Stomach (tissue), 9 donors: Measurements from ENCODE around the gene PDE8B. TPM values are rescaled to one million over a fixed set of nuclear protein-coding genes. Genes with fewer than 3 reads are reported as not detected.

ENCODE experiments used
- DNase-seq, 2 donors: peaks; one replicate each; pipeline versions ENCODE4 v3.0.0 to v3.0.0-alpha.2; 2013 to 2019
- H3K27ac ChIP-seq, 5 donors: fragments of 200-600 bp in 4 of 5; sonication (generic) in 4 of 5; one replicate each; pipeline ENCODE4 v1.5.1; 2013 to 2019; ENCODE audit warnings: mild to moderate bottlenecking in 1 of 5, moderate library complexity in 1 of 5
- H3K27me3 ChIP-seq, 3 donors: fragments of 200-600 bp; sonication (generic); one replicate each; pipeline ENCODE4 v1.5.1; 2017 to 2019; ENCODE audit warnings: mixed run types in 1 of 3
- H3K36me3 ChIP-seq, 4 donors: fragments of 200-600 bp; sonication (generic); 1 replicate in 3 of 4; 2 replicates in 1 of 4; pipeline ENCODE4 v1.5.1; 2016 to 2019
- H3K4me1 ChIP-seq, 4 donors: fragments of 200-600 bp; sonication (generic); one replicate each; pipeline ENCODE4 v1.5.1; 2016 to 2019
- H3K4me3 ChIP-seq, 4 donors: fragments of 200-600 bp; sonication (generic) in 3 of 4; one replicate each; pipeline ENCODE4 v1.5.1; 2016 to 2019; ENCODE audit warnings: mild to moderate bottlenecking in 1 of 4
- H3K9me3 ChIP-seq, 4 donors: fragments of 200-600 bp; sonication (generic); one replicate each; pipeline ENCODE4 v1.5.1; 2016 to 2019
- EP300 ChIP-seq: sonication (generic); formaldehyde crosslinking; IDR thresholded peaks from one replicate; pipeline ENCODE4 v1.6.1; 2017; ENCODE audit warnings: antibody characterized with exemption
- POLR2A ChIP-seq, 4 donors: fragments of 450-650 bp; IDR thresholded peaks; one replicate each; pipeline ENCODE4 v1.6.1; 2016; ENCODE audit warnings: antibody characterized with exemption in 4 of 4, control low read depth in 2 of 4, mild to moderate bottlenecking in 1 of 4, moderate library complexity in 1 of 4
- POLR2AphosphoS5 ChIP-seq, 3 donors: sonication (generic); formaldehyde crosslinking; IDR thresholded peaks; one replicate each; pipeline ENCODE4 v1.6.1; 2016; ENCODE audit warnings: antibody characterized with exemption in 3 of 3
- WGBS, 5 donors: extraction: QIAGEN DNeasy Blood & Tissue Kit in 3 of 5; methylation state at CpG; one replicate each; pipeline versions ENCODE4 v1.1.5 to v1.1.7; 2013 to 2018; 5-methylcytosine and 5-hydroxymethylcytosine counted together
- intact Hi-C: fragments of 100-400 bp; cut with DNase I; formaldehyde crosslinking; loops from one replicate; pipeline ENCODE4 v1.15.1; 2023; ENCODE audit warnings: low total_unique reads
- polyA plus RNA-seq, 3 donors: library from polyadenylated mRNA; stranded (reverse); fragments of 200-250 nt; gene quantifications; one replicate each; pipeline ENCODE4 v1.2.3, GENCODE V29; 2013
- total RNA-seq, 5 donors: library from RNA; depleted of rRNA; stranded (reverse); fragments of >200 nt; gene quantifications; one replicate each; pipeline versions ENCODE4 v1.1.0 to v1.2.3, GENCODE V29; 2014 to 2016
- TF ChIP-seq, protein P1 (sequence below), 7 experiments: fragments of 450-650 bp in 4 of 7; fragments of 200-600 bp in 3 of 7; sonication (generic) in 3 of 7; IDR thresholded peaks; one replicate each; pipeline ENCODE4 v1.5.1; 2016 to 2019; ENCODE audit warnings: antibody characterized with exemption in 7 of 7, control low read depth in 2 of 7, mild to moderate bottlenecking in 1 of 7
- donor health status: healthy with polysubstance abuse.
- donor health status: Bipolar disorder and iron deficiency.
- donor health status: healthy.

The PDE8B gene
- total and polyA plus RNA-seq, 8 donors, result 0.56 to 243 (median 3.5) TPM; not detected in 1

DNA sequence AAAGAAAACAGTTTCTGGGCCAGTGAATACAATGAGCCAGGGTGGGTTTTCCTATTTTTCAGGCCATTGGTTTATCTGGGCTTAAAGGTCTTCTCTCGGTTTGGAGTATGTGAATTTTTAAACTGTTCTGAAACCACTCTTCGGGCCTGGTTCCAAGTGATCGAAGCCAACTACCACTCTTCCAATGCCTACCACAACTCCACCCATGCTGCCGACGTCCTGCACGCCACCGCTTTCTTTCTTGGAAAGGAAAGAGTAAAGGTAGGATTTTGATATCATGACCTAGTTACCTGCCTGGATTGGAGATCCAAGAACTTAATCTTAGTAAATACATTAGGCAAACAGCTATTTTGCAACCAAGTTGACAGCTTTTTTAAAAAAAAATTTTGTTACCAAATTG is 202.6 kb downstream of the PDE8B start:
- intact Hi-C loops, result no loop called here
- Histone ChIP-seq H3K9me3 (no peaks in the 10 kb centered on the region), H3K4me1 (peaks cover 0 to 10% (median 0%) of the 10 kb centered on the region in 4 donors), H3K4me3 (no peak overlapping the region), H3K27me3 (no peaks in the 10 kb centered on the region), H3K36me3 (peaks cover 0 to 3% (median 0%) of the 10 kb centered on the region in 4 donors), H3K27ac (no peak overlapping the region)
- no peak for DNase-seq
- 65 to 94% (median 71%) methylated on average over 7 of the region's 7 CpGs for WGBS, 5 donors
- no peak for TF ChIP-seq POLR2AphosphoS5 (IDR thresholded peaks at IDR 0.05)
- TF ChIP-seq POLR2A (IDR thresholded peaks at IDR 0.05), result no peak
- TF ChIP-seq EP300, result no peak
- TF ChIP-seq, protein P1, sequence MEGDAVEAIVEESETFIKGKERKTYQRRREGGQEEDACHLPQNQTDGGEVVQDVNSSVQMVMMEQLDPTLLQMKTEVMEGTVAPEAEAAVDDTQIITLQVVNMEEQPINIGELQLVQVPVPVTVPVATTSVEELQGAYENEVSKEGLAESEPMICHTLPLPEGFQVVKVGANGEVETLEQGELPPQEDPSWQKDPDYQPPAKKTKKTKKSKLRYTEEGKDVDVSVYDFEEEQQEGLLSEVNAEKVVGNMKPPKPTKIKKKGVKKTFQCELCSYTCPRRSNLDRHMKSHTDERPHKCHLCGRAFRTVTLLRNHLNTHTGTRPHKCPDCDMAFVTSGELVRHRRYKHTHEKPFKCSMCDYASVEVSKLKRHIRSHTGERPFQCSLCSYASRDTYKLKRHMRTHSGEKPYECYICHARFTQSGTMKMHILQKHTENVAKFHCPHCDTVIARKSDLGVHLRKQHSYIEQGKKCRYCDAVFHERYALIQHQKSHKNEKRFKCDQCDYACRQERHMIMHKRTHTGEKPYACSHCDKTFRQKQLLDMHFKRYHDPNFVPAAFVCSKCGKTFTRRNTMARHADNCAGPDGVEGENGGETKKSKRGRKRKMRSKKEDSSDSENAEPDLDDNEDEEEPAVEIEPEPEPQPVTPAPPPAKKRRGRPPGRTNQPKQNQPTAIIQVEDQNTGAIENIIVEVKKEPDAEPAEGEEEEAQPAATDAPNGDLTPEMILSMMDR (IDR thresholded peaks at IDR 0.05), result no peak

DNA sequence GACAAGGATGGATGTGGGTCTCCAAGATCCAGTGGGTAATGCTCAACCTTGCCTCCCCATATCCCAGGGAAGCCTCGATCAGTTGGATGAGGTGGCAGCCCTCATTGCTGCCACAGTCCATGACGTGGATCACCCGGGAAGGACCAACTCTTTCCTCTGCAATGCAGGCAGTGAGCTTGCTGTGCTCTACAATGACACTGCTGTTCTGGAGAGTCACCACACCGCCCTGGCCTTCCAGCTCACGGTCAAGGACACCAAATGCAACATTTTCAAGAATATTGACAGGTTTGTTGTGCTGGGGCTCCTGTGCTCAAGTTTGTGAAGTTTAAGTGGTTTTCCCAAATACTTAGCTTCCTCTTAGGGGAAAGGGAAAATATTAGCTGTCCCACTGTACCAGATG is 207.7 kb downstream of the PDE8B start:
- H3K36me3 ChIP-seq, result peaks cover 0 to 16% (median 0%) of the 10 kb centered on the region in 4 donors

DNA sequence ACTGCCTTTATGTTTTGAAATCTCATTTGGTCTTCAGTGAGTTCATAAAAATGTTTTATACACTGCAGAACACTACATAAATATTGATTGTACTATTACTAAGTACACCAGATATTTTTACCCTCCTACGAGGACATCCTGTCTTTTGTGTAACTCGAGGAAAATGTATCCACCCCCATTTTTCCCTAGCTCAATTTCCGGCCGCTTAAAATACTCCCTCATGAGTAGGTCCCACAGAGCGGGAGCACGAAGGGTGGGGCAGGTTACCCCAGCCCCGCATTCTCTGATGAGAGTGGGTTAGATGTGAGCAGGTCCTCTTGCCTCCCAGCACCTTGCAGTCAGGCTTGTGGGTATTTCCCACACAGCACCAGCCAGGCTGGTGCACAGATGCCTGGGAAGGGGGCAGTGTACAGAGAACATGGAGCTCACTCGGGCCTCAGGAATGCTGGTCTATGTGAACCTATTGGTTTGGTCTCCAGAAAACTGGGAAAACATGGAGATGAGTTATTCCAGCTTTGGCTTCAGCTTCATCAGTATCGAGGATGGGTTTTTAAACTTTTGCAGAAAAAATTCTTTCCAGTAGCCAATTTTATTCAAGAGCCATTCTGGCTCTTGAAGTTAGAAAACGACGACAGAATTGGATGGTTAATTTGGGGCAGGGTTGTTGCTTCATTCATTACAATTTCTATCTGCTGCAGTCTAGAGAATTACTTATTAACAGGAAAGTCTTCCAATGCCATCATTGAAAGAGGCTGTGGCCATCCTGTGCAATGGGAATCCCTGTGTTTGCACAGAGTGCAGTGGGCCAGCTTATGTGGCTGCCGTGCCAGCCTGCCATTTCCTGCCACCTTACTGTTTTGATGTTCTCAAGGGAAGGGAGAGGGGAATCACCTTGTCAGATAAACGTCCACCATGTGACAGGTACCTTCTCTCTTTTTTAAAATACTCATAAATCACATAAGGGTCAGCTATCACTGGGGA is 208.4 kb downstream of the PDE8B start:
- H3K9me3 ChIP-seq, result no peaks in the 10 kb centered on the region
- no peak for DNase-seq
- WGBS, 5 donors, result 50 to 72% (median 63%) methylated on average over 13 of the region's 13 CpGs
- intact Hi-C loops, result no loop called here
- TF ChIP-seq POLR2AphosphoS5 (IDR thresholded peaks at IDR 0.05) (no peak), EP300 (no peak), POLR2A (IDR thresholded peaks at IDR 0.05) (no peak)
- TF ChIP-seq, protein P1 (IDR thresholded peaks at IDR 0.05), result no peak
- no peaks in the 10 kb centered on the region for H3K4me1 ChIP-seq
- H3K36me3 ChIP-seq, result peaks cover 0 to 16% (median 0%) of the 10 kb centered on the region in 4 donors
- no peaks in the 10 kb centered on the region for H3K27me3 ChIP-seq
- no peak overlapping the region for H3K4me3 ChIP-seq
- H3K27ac ChIP-seq, result no peak overlapping the region

More for the DNA sequence above, 207.7 kb downstream of the PDE8B start:
- Histone ChIP-seq H3K4me3 (no peak overlapping the region), H3K4me1 (no peaks in the 10 kb centered on the region), H3K27me3 (no peaks in the 10 kb centered on the region), H3K27ac (no peak overlapping the region), H3K9me3 (no peaks in the 10 kb centered on the region)
- WGBS, 5 donors, result 73 to 87% (median 80%) methylated on average over 2 to 5 of the region's 5 CpGs
- TF ChIP-seq POLR2A (IDR thresholded peaks at IDR 0.05) (no peak), POLR2AphosphoS5 (IDR thresholded peaks at IDR 0.05) (no peak), EP300 (no peak)
- TF ChIP-seq, protein P1 (IDR thresholded peaks at IDR 0.05), result no peak
- intact Hi-C loops, result no loop called here
- DNase-seq, result no peak

DNA sequence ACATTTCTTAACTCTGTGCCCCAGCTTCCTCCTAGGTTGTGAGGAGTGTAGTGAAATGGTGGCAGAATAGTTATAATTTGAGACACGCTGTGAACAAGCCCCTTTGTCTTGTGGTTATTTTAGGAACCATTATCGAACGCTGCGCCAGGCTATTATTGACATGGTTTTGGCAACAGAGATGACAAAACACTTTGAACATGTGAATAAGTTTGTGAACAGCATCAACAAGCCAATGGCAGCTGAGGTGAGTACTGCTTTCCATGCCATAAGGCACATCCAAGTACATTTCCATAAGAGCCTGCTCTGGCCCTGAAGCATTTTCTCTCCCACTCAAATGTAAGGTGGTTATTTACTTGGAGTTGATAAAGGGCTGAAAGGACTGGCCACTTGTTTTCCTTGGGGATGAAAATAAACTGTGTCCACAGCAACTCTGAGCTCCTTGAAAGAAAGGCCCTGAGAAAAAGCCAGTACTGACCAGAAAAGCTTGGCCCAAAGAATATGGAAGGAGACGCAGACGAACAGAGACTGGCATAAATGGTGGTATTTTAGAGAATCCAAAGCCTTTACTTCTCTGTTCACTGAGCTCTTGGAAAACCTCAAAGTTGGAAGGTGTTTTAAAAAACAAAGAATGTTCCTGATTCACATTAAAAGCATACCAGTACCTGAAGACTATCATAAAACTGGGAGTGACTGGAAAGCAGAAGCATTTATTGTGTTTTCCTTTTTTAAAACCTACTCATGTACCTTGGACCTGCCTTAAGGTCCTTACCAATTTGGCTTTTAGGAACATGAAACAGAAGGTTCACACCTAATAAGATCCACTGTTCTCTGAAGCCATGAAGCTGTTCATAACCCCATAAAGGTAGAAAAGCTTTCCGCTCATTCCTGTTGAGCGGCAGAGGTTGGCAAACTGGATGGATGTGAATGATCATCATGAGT is 209.4 kb downstream of the PDE8B start:
- no peak overlapping the region for H3K27ac ChIP-seq
- 87 to 100% (median 95%) methylated on average over 8 of the region's 8 CpGs for WGBS, 5 donors
- TF ChIP-seq, protein P1 (IDR thresholded peaks at IDR 0.05), result no peak
- TF ChIP-seq POLR2A (IDR thresholded peaks at IDR 0.05) (no peak), EP300 (no peak), POLR2AphosphoS5 (IDR thresholded peaks at IDR 0.05) (no peak)
- DNase-seq, result no peak
- no peak overlapping the region for H3K4me3 ChIP-seq
- peaks cover 0 to 5% (median 0%) of the 10 kb centered on the region in 4 donors for H3K4me1 ChIP-seq
- intact Hi-C loops, result no loop called here
- no peaks in the 10 kb centered on the region for H3K9me3 ChIP-seq
- no peaks in the 10 kb centered on the region for H3K27me3 ChIP-seq
- H3K36me3 ChIP-seq, result peaks cover 0 to 16% (median 1%) of the 10 kb centered on the region in 4 donors
